H9 (cell line): ENCODE measurements around the gene KLF11. TPM values are rescaled to one million over a fixed set of nuclear protein-coding genes. Genes with fewer than 3 reads are reported as not detected.

Experiments
- DNase-seq: peaks from one replicate; pipeline ENCODE4 v3.0.0-alpha.2; 2017
- H2AFZ ChIP-seq: one replicate; pipeline ENCODE4 v1.6.1; 2013; ENCODE audit warnings: mild to moderate bottlenecking, low read length, control low read depth, moderate library complexity
- H2AK5ac ChIP-seq: 2 replicates; pipeline ENCODE4 v1.6.1; 2013; ENCODE audit warnings: low read length, control low read depth, mixed read lengths; ENCODE audit not compliant: insufficient read length
- H2BK120ac ChIP-seq: one replicate; pipeline ENCODE4 v1.6.1; 2013; ENCODE audit warnings: low read depth, mild to moderate bottlenecking, low read length, control low read depth, inconsistent platforms; ENCODE audit not compliant: poor library complexity, severe bottlenecking
- H2BK12ac ChIP-seq: 2 replicates; pipeline ENCODE4 v1.6.1; 2013; ENCODE audit warnings: low read length, control low read depth, mixed read lengths, low read depth; ENCODE audit not compliant: insufficient read length
- H2BK15ac ChIP-seq: 2 replicates; pipeline ENCODE4 v1.6.1; 2013; ENCODE audit warnings: low read depth, low read length, control low read depth
- H2BK20ac ChIP-seq: one replicate; pipeline ENCODE4 v1.6.1; 2013; ENCODE audit warnings: low read depth, mild to moderate bottlenecking, low read length, control low read depth, inconsistent platforms; ENCODE audit not compliant: poor library complexity, severe bottlenecking
- H2BK5ac ChIP-seq: 2 replicates; pipeline ENCODE4 v1.6.1; 2013; ENCODE audit warnings: low read length, control low read depth, mixed read lengths; ENCODE audit not compliant: insufficient read length
- H3K14ac ChIP-seq: 2 replicates; pipeline ENCODE4 v1.6.1; 2013; ENCODE audit warnings: low read length, control low read depth; ENCODE audit not compliant: insufficient read depth
- H3K18ac ChIP-seq: 2 replicates; pipeline ENCODE4 v1.6.1; 2013; ENCODE audit warnings: low read depth, mild to moderate bottlenecking, mixed read lengths, low read length, control low read depth; ENCODE audit not compliant: insufficient read length
- H3K23ac ChIP-seq: 2 replicates; pipeline ENCODE4 v1.6.1; 2013; ENCODE audit warnings: low read length, control low read depth, mixed read lengths, low read depth; ENCODE audit not compliant: insufficient read length
- H3K23me2 ChIP-seq: 2 replicates; pipeline ENCODE4 v1.6.1; 2013; ENCODE audit warnings: low read depth, mild to moderate bottlenecking, mixed read lengths, low read length, control low read depth; ENCODE audit not compliant: insufficient read length, poor library complexity, severe bottlenecking
- H3K27ac ChIP-seq: 2 replicates; pipeline ENCODE4 v1.5.1; 2013; ENCODE audit warnings: low read length, control low read depth, mixed read lengths, low read depth; ENCODE audit not compliant: insufficient read length
- H3K27me3 ChIP-seq: 2 replicates; pipeline ENCODE4 v1.6.1; 2013; ENCODE audit warnings: low read length, control low read depth, inconsistent platforms; ENCODE audit not compliant: insufficient read depth
- H3K4ac ChIP-seq: 2 replicates; pipeline ENCODE4 v1.6.1; 2013; ENCODE audit warnings: low read depth, mild to moderate bottlenecking, control low read depth, inconsistent platforms, low read length, moderate library complexity
- H3K4me1 ChIP-seq: 2 replicates; pipeline ENCODE4 v1.6.1; 2013; ENCODE audit warnings: low read length, control low read depth, inconsistent platforms; ENCODE audit not compliant: insufficient read depth
- H3K4me2 ChIP-seq: 2 replicates; pipeline ENCODE4 v1.6.1; 2013; ENCODE audit warnings: low read length, control low read depth, mixed read lengths; ENCODE audit not compliant: insufficient read length, insufficient read depth
- H3K56ac ChIP-seq: 2 replicates; pipeline ENCODE4 v1.6.1; 2013; ENCODE audit warnings: low read depth, mild to moderate bottlenecking, mixed read lengths, low read length, control low read depth; ENCODE audit not compliant: insufficient read length
- H3K79me1 ChIP-seq: 2 replicates; pipeline ENCODE4 v1.6.1; 2013; ENCODE audit warnings: low read depth, mild to moderate bottlenecking, moderate library complexity, low read length, control low read depth, inconsistent platforms; ENCODE audit not compliant: insufficient read depth, poor library complexity, severe bottlenecking
- H3K79me2 ChIP-seq: 2 replicates; pipeline ENCODE4 v1.6.1; 2013; ENCODE audit warnings: low read length, control low read depth, inconsistent platforms; ENCODE audit not compliant: insufficient read depth
- H3K9ac ChIP-seq: 2 replicates; pipeline ENCODE4 v1.6.1; 2013; ENCODE audit warnings: low read length, control low read depth, mixed read lengths; ENCODE audit not compliant: insufficient read length; ENCODE audit errors: extremely low read depth
- H3K9me3 ChIP-seq: one replicate; pipeline ENCODE4 v1.6.1; 2013; ENCODE audit warnings: low read depth, low read length, inconsistent platforms; ENCODE audit not compliant: control insufficient read depth
- H3T11ph ChIP-seq: one replicate; pipeline ENCODE4 v1.6.1; 2013; ENCODE audit warnings: mild to moderate bottlenecking, low read length, control low read depth, inconsistent platforms
- H4K20me1 ChIP-seq: one replicate; pipeline ENCODE4 v1.6.1; 2013; ENCODE audit not compliant: control insufficient read depth, insufficient read length, insufficient read depth
- H4K5ac ChIP-seq: 2 replicates; pipeline ENCODE4 v1.6.1; 2013; ENCODE audit warnings: low read depth, mild to moderate bottlenecking, mixed read lengths, low read length, control low read depth; ENCODE audit not compliant: insufficient read length
- H4K8ac ChIP-seq: replicated peaks from 2 replicates; pipeline ENCODE4 v1.6.1; 2013; ENCODE audit warnings: low read length, control low read depth, mixed read lengths, low read depth; ENCODE audit not compliant: insufficient read length
- H4K91ac ChIP-seq: 2 replicates; pipeline ENCODE4 v1.6.1; 2013; ENCODE audit warnings: low read depth, mild to moderate bottlenecking, moderate library complexity, mixed read lengths, low read length, control low read depth; ENCODE audit not compliant: insufficient read length
- H3K27ac Mint-ChIP-seq, 3 experiments: 2 replicates in 2 of 3; 3 replicates in 1 of 3; pipeline ENCODE4 v1.8.0; 2020 to 2021; ENCODE audit warnings: mixed read lengths in 3 of 3, mild to moderate bottlenecking in 1 of 3, moderate library complexity in 1 of 3
- H3K27me3 Mint-ChIP-seq: 2 replicates; pipeline ENCODE4 v1.8.0; 2021; ENCODE audit warnings: low read depth, mild to moderate bottlenecking, moderate library complexity, mixed read lengths
- H3K36me3 Mint-ChIP-seq, 3 experiments: 2 replicates in 2 of 3; 3 replicates in 1 of 3; pipeline ENCODE4 v1.8.0; 2020 to 2021; ENCODE audit warnings: low read depth in 3 of 3, mixed read lengths in 3 of 3; ENCODE audit not compliant: insufficient read depth in 1 of 3
- H3K4me1 Mint-ChIP-seq, 2 experiments: 2 replicates each; pipeline ENCODE4 v1.8.0; 2020; ENCODE audit warnings: mixed read lengths in 2 of 2
- H3K4me3 Mint-ChIP-seq, 2 experiments: 2 replicates in 1 of 2; 3 replicates in 1 of 2; pipeline ENCODE4 v1.8.0; 2020 to 2021; ENCODE audit warnings: mild to moderate bottlenecking in 2 of 2, mixed read lengths in 2 of 2, moderate library complexity in 1 of 2
- H3K9me3 Mint-ChIP-seq, 2 experiments: 2 replicates in 1 of 2; 3 replicates in 1 of 2; pipeline ENCODE4 v1.8.0; 2020; ENCODE audit warnings: mild to moderate bottlenecking in 2 of 2, mixed read lengths in 2 of 2, moderate library complexity in 1 of 2
- WGBS: extraction: QIAGEN DNeasy Blood & Tissue Kit; methylation state at CpG from one replicate; pipeline ENCODE4 v1.1.7; 2013; ENCODE audit warnings: missing lambda C conversion rate, low lambda C conversion rate, mixed read lengths; ENCODE audit not compliant: insufficient read length; ENCODE audit errors: extremely low coverage; 5-methylcytosine and 5-hydroxymethylcytosine counted together
- total RNA-seq: library from RNA; stranded (reverse); gene quantifications from 2 replicates; pipeline ENCODE4 v1.2.1, GENCODE V29; 2021
- TF ChIP-seq, protein P1 (sequence below): fragments of 200-600 bp; sonication (generic); conservative IDR thresholded peaks from 3 replicates; pipeline ENCODE4 v1.8.0; 2021; ENCODE audit warnings: antibody characterized with exemption, mild to moderate bottlenecking

Gene KLF11
- total RNA-seq, 1 experiment from 2014 or later, result 15.5 TPM

DNA sequence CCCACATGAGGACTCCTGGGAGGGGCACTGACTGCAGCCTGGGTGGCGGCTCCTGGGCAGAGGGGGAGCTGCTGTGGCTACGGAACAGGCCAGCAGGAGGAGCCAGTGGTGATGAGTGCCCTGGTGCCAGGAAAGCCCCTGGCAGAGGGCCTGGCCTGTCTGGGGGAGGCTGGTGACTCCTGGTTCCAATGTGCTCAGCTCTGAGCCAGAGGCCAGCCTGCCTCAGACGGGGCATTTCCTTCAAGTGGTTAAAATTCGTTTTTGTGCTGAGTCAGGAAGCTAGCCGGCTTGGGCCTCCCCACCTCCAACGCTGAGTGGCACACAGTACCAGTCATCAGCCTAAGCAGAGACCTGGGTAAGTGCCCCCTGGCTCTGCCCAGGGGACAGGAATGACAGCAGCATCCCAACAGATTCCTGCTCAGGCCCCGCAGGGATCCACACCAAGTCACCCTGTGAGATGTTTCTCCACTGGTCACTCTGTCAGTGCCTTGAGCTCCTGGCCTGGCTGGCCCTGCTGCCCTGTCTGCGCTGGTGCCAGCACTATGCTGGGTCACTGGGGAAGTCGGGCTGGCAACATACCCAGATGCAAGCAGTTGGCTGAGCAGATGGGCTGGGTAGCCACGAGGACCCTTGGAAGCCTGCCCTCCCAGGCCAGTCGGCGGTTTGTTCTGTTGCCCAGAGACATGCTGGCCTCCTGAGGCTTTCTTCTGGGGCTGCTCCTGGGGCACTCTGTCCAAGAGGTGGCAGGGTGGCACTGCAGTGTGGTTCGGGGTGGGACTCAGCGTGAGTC lies 7.1 kb upstream of the KLF11 start:
- H4K91ac ChIP-seq, result no peak overlapping the region
- no peak overlapping the region for H3K4me3 Mint-ChIP-seq
- H3K27me3 Mint-ChIP-seq, result peaks cover 15% of the 10 kb centered on the region
- no peak overlapping the region for H3K18ac ChIP-seq
- H2BK15ac ChIP-seq, result no peak overlapping the region
- no peak overlapping the region for H3K27ac Mint-ChIP-seq
- H2AK5ac ChIP-seq, result no peak overlapping the region
- no peak overlapping the region for H3K4me2 ChIP-seq
- no peaks in the 10 kb centered on the region for H3K23me2 ChIP-seq
- no peak overlapping the region for H4K8ac ChIP-seq
- H2BK12ac ChIP-seq, result peak overlapping the region; percentile 26
- no peak overlapping the region for H3K27ac ChIP-seq
- H3K14ac ChIP-seq, result no peak overlapping the region
- no peaks in the 10 kb centered on the region for H3K27me3 ChIP-seq
- no peaks in the 10 kb centered on the region for H4K20me1 ChIP-seq
- no peak overlapping the region for H2BK5ac ChIP-seq
- H2AFZ ChIP-seq, result no peak overlapping the region
- H3T11ph ChIP-seq, result no peak overlapping the region
- no peak overlapping the region for H3K4ac ChIP-seq
- no peak for DNase-seq
- H2BK20ac ChIP-seq, result no peak overlapping the region
- no peak overlapping the region for H3K56ac ChIP-seq
- whole genome bisulfite sequencing, result no CpG with 5 or more reads among the region's 14 CpGs
- H4K5ac ChIP-seq, result no peak overlapping the region
- no peak overlapping the region for H3K9ac ChIP-seq
- TF ChIP-seq, protein P1, sequence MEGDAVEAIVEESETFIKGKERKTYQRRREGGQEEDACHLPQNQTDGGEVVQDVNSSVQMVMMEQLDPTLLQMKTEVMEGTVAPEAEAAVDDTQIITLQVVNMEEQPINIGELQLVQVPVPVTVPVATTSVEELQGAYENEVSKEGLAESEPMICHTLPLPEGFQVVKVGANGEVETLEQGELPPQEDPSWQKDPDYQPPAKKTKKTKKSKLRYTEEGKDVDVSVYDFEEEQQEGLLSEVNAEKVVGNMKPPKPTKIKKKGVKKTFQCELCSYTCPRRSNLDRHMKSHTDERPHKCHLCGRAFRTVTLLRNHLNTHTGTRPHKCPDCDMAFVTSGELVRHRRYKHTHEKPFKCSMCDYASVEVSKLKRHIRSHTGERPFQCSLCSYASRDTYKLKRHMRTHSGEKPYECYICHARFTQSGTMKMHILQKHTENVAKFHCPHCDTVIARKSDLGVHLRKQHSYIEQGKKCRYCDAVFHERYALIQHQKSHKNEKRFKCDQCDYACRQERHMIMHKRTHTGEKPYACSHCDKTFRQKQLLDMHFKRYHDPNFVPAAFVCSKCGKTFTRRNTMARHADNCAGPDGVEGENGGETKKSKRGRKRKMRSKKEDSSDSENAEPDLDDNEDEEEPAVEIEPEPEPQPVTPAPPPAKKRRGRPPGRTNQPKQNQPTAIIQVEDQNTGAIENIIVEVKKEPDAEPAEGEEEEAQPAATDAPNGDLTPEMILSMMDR, result peak; percentile 58
- no peak overlapping the region for H3K23ac ChIP-seq
- H3K9me3 ChIP-seq, result no peaks in the 10 kb centered on the region
- no peaks in the 10 kb centered on the region for H3K9me3 Mint-ChIP-seq
- no peaks in the 10 kb centered on the region for H3K79me1 ChIP-seq
- no peak overlapping the region for H2BK120ac ChIP-seq
- H3K36me3 Mint-ChIP-seq, result peaks cover 0 to 6% (median 0%) of the 10 kb centered on the region in 3 experiments; a peak in 2 of 7 replicates
- peaks cover 3 to 9% of the 10 kb centered on the region in 2 experiments; a peak in 3 of 4 replicates for H3K4me1 Mint-ChIP-seq
- H3K4me1 ChIP-seq, result no peaks in the 10 kb centered on the region
- H3K79me2 ChIP-seq, result no peaks in the 10 kb centered on the region
